ENCODE measurements around the gene FCRL2.

FCRL2 gene

GRCh38 chr1:157799996-157800395 is 23.1 kb upstream of the FCRL2 start:
- peaks cover 0 to 1% (median 0%) of the 10 kb centered on the region in 5 experiments for H3K9me3 ChIP-seq (ENCODE audit: control extremely low read depth in 1 of 5, control insufficient read depth in 4 of 5, insufficient read depth in 2 of 5, low read depth in 1 of 5, low read length in 4 of 5)
- no peaks in the 10 kb centered on the region for H3K36me3 ChIP-seq (ENCODE audit: control insufficient read depth in 4 of 4, insufficient read depth in 4 of 4, low read length in 3 of 4)
- DNase-seq: no peak
- ChIA-PET CTCF (no interaction called here), POLR2A (no interaction called here)
- no peak overlapping the region for H3K27ac ChIP-seq (ENCODE audit: insufficient read depth in 1 of 2, low read depth in 1 of 2, low read length in 2 of 2, poor library complexity in 1 of 2, severe bottlenecking in 2 of 2)
- H3K4me3 ChIP-seq (ENCODE audit: control insufficient read depth in 1 of 7, extremely low read depth in 1 of 7, insufficient read depth in 4 of 7, low read depth in 2 of 7, low read length in 6 of 7): no peak overlapping the region
- no peaks in the 10 kb centered on the region for H3K27me3 ChIP-seq (replicated peaks in 2 of 5; ENCODE audit: control insufficient read depth in 4 of 5, insufficient read depth in 5 of 5, low read length in 4 of 5)
- no peaks in the 10 kb centered on the region for H3K4me1 ChIP-seq (ENCODE audit: control extremely low read depth in 1 of 4, control insufficient read depth in 4 of 4, insufficient read depth in 4 of 4, low read length in 3 of 4)
- WGBS (ENCODE audit: insufficient coverage): 100% methylated on average over 1 of the region's 1 CpG

- no peaks in the 10 kb centered on the region for H3K27me3 ChIP-seq (replicated peaks in 2 of 5; ENCODE audit: control insufficient read depth in 4 of 5, insufficient read depth in 5 of 5, low read length in 4 of 5)
- no peak overlapping the region for H3K4me3 ChIP-seq (ENCODE audit: control insufficient read depth in 1 of 7, extremely low read depth in 1 of 7, insufficient read depth in 4 of 7, low read depth in 2 of 7, low read length in 6 of 7)
- peaks cover 0 to 10% (median 7%) of the 10 kb centered on the region in 5 experiments for H3K9me3 ChIP-seq (ENCODE audit: control extremely low read depth in 1 of 5, control insufficient read depth in 4 of 5, insufficient read depth in 2 of 5, low read depth in 1 of 5, low read length in 4 of 5)
- DNase-seq: no peak
- H3K4me1 ChIP-seq (ENCODE audit: control extremely low read depth in 1 of 4, control insufficient read depth in 4 of 4, insufficient read depth in 4 of 4, low read length in 3 of 4): no peaks in the 10 kb centered on the region
- POLR2A ChIA-PET: no interaction called here
- CTCF ChIA-PET: no interaction called here
- no peaks in the 10 kb centered on the region for H3K36me3 ChIP-seq (ENCODE audit: control insufficient read depth in 4 of 4, insufficient read depth in 4 of 4, low read length in 3 of 4)
- WGBS (ENCODE audit: insufficient coverage): 100% methylated on average over 1 of the region's 5 CpGs
- no peak overlapping the region for H3K27ac ChIP-seq (ENCODE audit: insufficient read depth in 1 of 2, low read depth in 1 of 2, low read length in 2 of 2, poor library complexity in 1 of 2, severe bottlenecking in 2 of 2)
Measured at GRCh38 chr1:157798211-157798610, 21.3 kb upstream of the FCRL2 start.

DNA sequence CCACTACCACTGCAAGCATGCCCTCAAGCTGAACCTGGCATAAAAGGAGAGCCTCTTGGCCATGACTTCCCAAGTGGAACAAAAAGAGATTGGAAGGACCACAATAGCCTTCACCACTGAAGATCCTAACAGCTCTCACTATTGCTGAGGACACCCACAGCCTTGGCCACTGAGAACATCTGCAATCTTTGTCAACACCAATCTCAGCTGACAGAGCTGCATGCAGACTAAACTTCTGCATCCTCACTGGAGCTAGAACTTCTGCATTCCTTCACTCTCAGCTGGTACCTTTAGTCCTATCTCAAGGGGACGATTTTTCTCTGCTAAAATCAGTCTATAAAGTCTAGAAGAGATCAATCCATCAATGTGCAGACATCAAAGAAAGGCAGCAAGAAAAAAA is 8.3 kb upstream of the FCRL2 start:
- peak in 2 of 3 donors; percentile 45 to 59 for DNase-seq
- no peaks in the 10 kb centered on the region for H3K27me3 ChIP-seq (replicated peaks in 2 of 5; ENCODE audit: control insufficient read depth in 4 of 5, insufficient read depth in 5 of 5, low read length in 4 of 5)
- 43% methylated on average over 1 of the region's 1 CpG for WGBS (ENCODE audit: insufficient coverage)
- no peaks in the 10 kb centered on the region for H3K9me3 ChIP-seq (ENCODE audit: control extremely low read depth in 1 of 5, control insufficient read depth in 4 of 5, insufficient read depth in 2 of 5, low read depth in 1 of 5, low read length in 4 of 5)
- no peak overlapping the region for H3K4me3 ChIP-seq (ENCODE audit: control insufficient read depth in 1 of 7, extremely low read depth in 1 of 7, insufficient read depth in 4 of 7, low read depth in 2 of 7, low read length in 6 of 7)
- ChIA-PET POLR2A (no interaction called here), CTCF (interaction anchor here (1.0 to 2.7 kb wide), 2 partner anchors 12 to 205 kb away, joined by 3 to 8 read pairs; no protein-coding TSS in a partner anchor)
- no peaks in the 10 kb centered on the region for H3K36me3 ChIP-seq (ENCODE audit: control insufficient read depth in 4 of 4, insufficient read depth in 4 of 4, low read length in 3 of 4)
- peaks cover 14 to 38% (median 23%) of the 10 kb centered on the region in 4 experiments for H3K4me1 ChIP-seq (ENCODE audit: control extremely low read depth in 1 of 4, control insufficient read depth in 4 of 4, insufficient read depth in 4 of 4, low read length in 3 of 4)
- H3K27ac ChIP-seq (ENCODE audit: insufficient read depth in 1 of 2, low read depth in 1 of 2, low read length in 2 of 2, poor library complexity in 1 of 2, severe bottlenecking in 2 of 2): no peak overlapping the region

- POLR2A ChIA-PET: no interaction called here
- peaks cover 14 to 38% (median 23%) of the 10 kb centered on the region in 4 experiments for H3K4me1 ChIP-seq (ENCODE audit: control extremely low read depth in 1 of 4, control insufficient read depth in 4 of 4, insufficient read depth in 4 of 4, low read length in 3 of 4)
- no peaks in the 10 kb centered on the region for H3K36me3 ChIP-seq (ENCODE audit: control insufficient read depth in 4 of 4, insufficient read depth in 4 of 4, low read length in 3 of 4)
- H3K27me3 ChIP-seq (replicated peaks in 2 of 5; ENCODE audit: control insufficient read depth in 4 of 5, insufficient read depth in 5 of 5, low read length in 4 of 5): no peaks in the 10 kb centered on the region
- no peak overlapping the region for H3K27ac ChIP-seq (ENCODE audit: insufficient read depth in 1 of 2, low read depth in 1 of 2, low read length in 2 of 2, poor library complexity in 1 of 2, severe bottlenecking in 2 of 2)
- no peaks in the 10 kb centered on the region for H3K9me3 ChIP-seq (ENCODE audit: control extremely low read depth in 1 of 5, control insufficient read depth in 4 of 5, insufficient read depth in 2 of 5, low read depth in 1 of 5, low read length in 4 of 5)
- CTCF ChIA-PET: interaction anchor here (1.0 to 2.7 kb wide), 2 partner anchors 11 to 205 kb away, joined by 3 to 8 read pairs; no protein-coding TSS in a partner anchor
- DNase-seq: no peak
- whole genome bisulfite sequencing (ENCODE audit: insufficient coverage): 100% methylated on average over 1 of the region's 3 CpGs
- no peak overlapping the region for H3K4me3 ChIP-seq (ENCODE audit: control insufficient read depth in 1 of 7, extremely low read depth in 1 of 7, insufficient read depth in 4 of 7, low read depth in 2 of 7, low read length in 6 of 7)
Measured at GRCh38 chr1:157784801-157785200, 7.9 kb upstream of the FCRL2 start.

GRCh38 chr1:157782931-157783330 is 6.0 kb upstream of the FCRL2 start:
- Histone ChIP-seq H3K27ac (ENCODE audit: insufficient read depth in 1 of 2, low read depth in 1 of 2, low read length in 2 of 2, poor library complexity in 1 of 2, severe bottlenecking in 2 of 2) (no peak overlapping the region), H3K36me3 (ENCODE audit: control insufficient read depth in 4 of 4, insufficient read depth in 4 of 4, low read length in 3 of 4) (no peaks in the 10 kb centered on the region), H3K27me3 (replicated peaks in 2 of 5; ENCODE audit: control insufficient read depth in 4 of 5, insufficient read depth in 5 of 5, low read length in 4 of 5) (no peaks in the 10 kb centered on the region), H3K4me1 (ENCODE audit: control extremely low read depth in 1 of 4, control insufficient read depth in 4 of 4, insufficient read depth in 4 of 4, low read length in 3 of 4) (peaks cover 14 to 38% (median 24%) of the 10 kb centered on the region in 4 experiments), H3K4me3 (ENCODE audit: control insufficient read depth in 1 of 7, extremely low read depth in 1 of 7, insufficient read depth in 4 of 7, low read depth in 2 of 7, low read length in 6 of 7) (peak overlapping the region in 1 of 7 experiments; percentile 8), H3K9me3 (ENCODE audit: control extremely low read depth in 1 of 5, control insufficient read depth in 4 of 5, insufficient read depth in 2 of 5, low read depth in 1 of 5, low read length in 4 of 5) (no peaks in the 10 kb centered on the region)
- WGBS (ENCODE audit: insufficient coverage): 0% methylated on average over 1 of the region's 1 CpG
- ChIA-PET CTCF (interaction anchor here (1.3 to 1.9 kb wide), 3 partner anchors 9 to 22 kb away, joined by 4 to 5 read pairs (median 5); no protein-coding TSS in a partner anchor), POLR2A (no interaction called here)
- peak; percentile 49 to 85 (median 67) for DNase-seq

DNA sequence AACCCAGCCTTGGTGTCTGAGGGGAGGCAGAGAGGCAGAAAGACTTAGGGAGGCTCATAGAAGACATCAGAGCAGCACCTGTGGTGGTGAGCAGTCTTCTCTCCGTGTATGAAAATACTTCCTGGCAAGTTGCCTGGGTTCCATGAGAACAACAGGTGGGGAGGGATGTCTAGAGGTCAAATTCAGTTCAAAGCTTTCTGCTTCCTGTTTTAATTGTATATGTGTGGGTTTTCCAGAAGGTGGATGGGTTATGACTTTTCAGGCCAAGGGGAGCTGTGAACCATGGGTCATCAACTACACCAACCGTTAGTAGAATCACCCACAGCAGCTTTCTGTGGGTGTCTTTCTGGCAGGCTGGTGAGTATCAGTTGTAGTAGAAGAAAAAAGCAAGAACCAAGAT is 4.1 kb upstream of the FCRL2 start:
- H3K4me1 ChIP-seq (ENCODE audit: control extremely low read depth in 1 of 4, control insufficient read depth in 4 of 4, insufficient read depth in 4 of 4, low read length in 3 of 4): peaks cover 14 to 54% (median 34%) of the 10 kb centered on the region in 4 experiments
- no peaks in the 10 kb centered on the region for H3K27me3 ChIP-seq (replicated peaks in 2 of 5; ENCODE audit: control insufficient read depth in 4 of 5, insufficient read depth in 5 of 5, low read length in 4 of 5)
- H3K9me3 ChIP-seq (ENCODE audit: control extremely low read depth in 1 of 5, control insufficient read depth in 4 of 5, insufficient read depth in 2 of 5, low read depth in 1 of 5, low read length in 4 of 5): no peaks in the 10 kb centered on the region
- POLR2A ChIA-PET: no interaction called here
- no peak overlapping the region for H3K27ac ChIP-seq (ENCODE audit: insufficient read depth in 1 of 2, low read depth in 1 of 2, low read length in 2 of 2, poor library complexity in 1 of 2, severe bottlenecking in 2 of 2)
- no peaks in the 10 kb centered on the region for H3K36me3 ChIP-seq (ENCODE audit: control insufficient read depth in 4 of 4, insufficient read depth in 4 of 4, low read length in 3 of 4)
- peak in 2 of 3 donors; percentile 43 to 53 for DNase-seq
- CTCF ChIA-PET: no interaction called here
- 13% methylated on average over 1 of the region's 2 CpGs for WGBS (ENCODE audit: insufficient coverage)
- H3K4me3 ChIP-seq (ENCODE audit: control insufficient read depth in 1 of 7, extremely low read depth in 1 of 7, insufficient read depth in 4 of 7, low read depth in 2 of 7, low read length in 6 of 7): no peak overlapping the region

- CTCF ChIA-PET: interaction anchor here (0.7 kb wide), 1 partner anchor 195 kb away, joined by 4 read pairs; no protein-coding TSS in a partner anchor
Measured at GRCh38 chr1:157775101-157775870, 1.6 kb downstream of the FCRL2 start.

More at GRCh38 chr1:157775101-157775870, 1.6 kb downstream of the FCRL2 start:
- H3K4me1 ChIP-seq (ENCODE audit: control extremely low read depth in 1 of 4, control insufficient read depth in 4 of 4, insufficient read depth in 4 of 4, low read length in 3 of 4): peaks cover 24 to 70% (median 55%) of the 10 kb centered on the region in 4 experiments
- H3K4me3 ChIP-seq (ENCODE audit: control insufficient read depth in 1 of 7, extremely low read depth in 1 of 7, insufficient read depth in 4 of 7, low read depth in 2 of 7, low read length in 6 of 7): no peak overlapping the region
- H3K9me3 ChIP-seq (ENCODE audit: control extremely low read depth in 1 of 5, control insufficient read depth in 4 of 5, insufficient read depth in 2 of 5, low read depth in 1 of 5, low read length in 4 of 5): no peaks in the 10 kb centered on the region
- POLR2A ChIA-PET: no interaction called here
- 95% methylated on average over 3 of the region's 4 CpGs for WGBS (ENCODE audit: insufficient coverage)
- no peak for DNase-seq
- H3K36me3 ChIP-seq (ENCODE audit: control insufficient read depth in 4 of 4, insufficient read depth in 4 of 4, low read length in 3 of 4): no peaks in the 10 kb centered on the region
- no peak overlapping the region for H3K27ac ChIP-seq (ENCODE audit: insufficient read depth in 1 of 2, low read depth in 1 of 2, low read length in 2 of 2, poor library complexity in 1 of 2, severe bottlenecking in 2 of 2)
- no peaks in the 10 kb centered on the region for H3K27me3 ChIP-seq (replicated peaks in 2 of 5; ENCODE audit: control insufficient read depth in 4 of 5, insufficient read depth in 5 of 5, low read length in 4 of 5)

All from common myeloid progenitor, CD34-positive (primary cell).